Tibial nerve (tissue), 4 donors: Measurements from ENCODE around the gene SLC35F3.

ENCODE experiments used
- EP300 ChIP-seq, 2 donors: sonication (generic); formaldehyde crosslinking; IDR thresholded peaks; one replicate each; pipeline ENCODE4 v1.6.1; 2017; ENCODE audit warnings: antibody characterized with exemption in 2 of 2, mild to moderate bottlenecking in 1 of 2
- TF ChIP-seq, protein P1 (sequence below), 5 experiments: fragments of 200-600 bp in 3 of 5; fragments of 450-650 bp in 2 of 5; sonication (generic) in 3 of 5; IDR thresholded peaks; one replicate each; pipeline ENCODE4 v1.5.1; 2016 to 2019; ENCODE audit warnings: antibody characterized with exemption in 5 of 5, mild to moderate bottlenecking in 3 of 5, moderate library complexity in 2 of 5

DNA sequence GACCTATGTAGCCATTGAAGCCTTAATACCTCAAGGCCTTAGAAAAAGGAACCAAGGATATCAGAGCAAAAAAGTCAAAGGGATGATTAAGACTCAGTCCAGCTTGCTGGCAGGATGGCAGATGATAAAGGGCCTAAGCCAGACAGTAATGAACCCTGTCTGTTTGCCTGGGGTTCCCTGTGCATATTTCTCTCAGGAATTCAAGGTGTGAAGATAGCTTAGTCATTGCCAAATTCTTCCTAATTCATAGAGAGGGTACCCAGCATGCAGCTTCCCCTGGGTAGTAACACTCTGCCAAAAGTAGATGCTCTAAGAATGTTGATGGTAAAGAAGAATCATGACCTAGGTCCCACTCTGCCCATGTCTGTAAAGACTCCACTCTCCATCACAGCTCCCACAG, 258.2 kb downstream of the SLC35F3 start:
- TF ChIP-seq, protein P1, sequence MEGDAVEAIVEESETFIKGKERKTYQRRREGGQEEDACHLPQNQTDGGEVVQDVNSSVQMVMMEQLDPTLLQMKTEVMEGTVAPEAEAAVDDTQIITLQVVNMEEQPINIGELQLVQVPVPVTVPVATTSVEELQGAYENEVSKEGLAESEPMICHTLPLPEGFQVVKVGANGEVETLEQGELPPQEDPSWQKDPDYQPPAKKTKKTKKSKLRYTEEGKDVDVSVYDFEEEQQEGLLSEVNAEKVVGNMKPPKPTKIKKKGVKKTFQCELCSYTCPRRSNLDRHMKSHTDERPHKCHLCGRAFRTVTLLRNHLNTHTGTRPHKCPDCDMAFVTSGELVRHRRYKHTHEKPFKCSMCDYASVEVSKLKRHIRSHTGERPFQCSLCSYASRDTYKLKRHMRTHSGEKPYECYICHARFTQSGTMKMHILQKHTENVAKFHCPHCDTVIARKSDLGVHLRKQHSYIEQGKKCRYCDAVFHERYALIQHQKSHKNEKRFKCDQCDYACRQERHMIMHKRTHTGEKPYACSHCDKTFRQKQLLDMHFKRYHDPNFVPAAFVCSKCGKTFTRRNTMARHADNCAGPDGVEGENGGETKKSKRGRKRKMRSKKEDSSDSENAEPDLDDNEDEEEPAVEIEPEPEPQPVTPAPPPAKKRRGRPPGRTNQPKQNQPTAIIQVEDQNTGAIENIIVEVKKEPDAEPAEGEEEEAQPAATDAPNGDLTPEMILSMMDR (IDR thresholded peaks at IDR 0.05): no peak
- no peak for TF ChIP-seq EP300 (IDR thresholded peaks at IDR 0.05)
